ENCODE results near the gene NEK2. TPM values are rescaled to one million over a fixed set of nuclear protein-coding genes. Genes with fewer than 3 reads are reported as not detected.

NEK2 gene
- total RNA-seq, 1 experiment from 2014 or later: 47.5 TPM

DNA sequence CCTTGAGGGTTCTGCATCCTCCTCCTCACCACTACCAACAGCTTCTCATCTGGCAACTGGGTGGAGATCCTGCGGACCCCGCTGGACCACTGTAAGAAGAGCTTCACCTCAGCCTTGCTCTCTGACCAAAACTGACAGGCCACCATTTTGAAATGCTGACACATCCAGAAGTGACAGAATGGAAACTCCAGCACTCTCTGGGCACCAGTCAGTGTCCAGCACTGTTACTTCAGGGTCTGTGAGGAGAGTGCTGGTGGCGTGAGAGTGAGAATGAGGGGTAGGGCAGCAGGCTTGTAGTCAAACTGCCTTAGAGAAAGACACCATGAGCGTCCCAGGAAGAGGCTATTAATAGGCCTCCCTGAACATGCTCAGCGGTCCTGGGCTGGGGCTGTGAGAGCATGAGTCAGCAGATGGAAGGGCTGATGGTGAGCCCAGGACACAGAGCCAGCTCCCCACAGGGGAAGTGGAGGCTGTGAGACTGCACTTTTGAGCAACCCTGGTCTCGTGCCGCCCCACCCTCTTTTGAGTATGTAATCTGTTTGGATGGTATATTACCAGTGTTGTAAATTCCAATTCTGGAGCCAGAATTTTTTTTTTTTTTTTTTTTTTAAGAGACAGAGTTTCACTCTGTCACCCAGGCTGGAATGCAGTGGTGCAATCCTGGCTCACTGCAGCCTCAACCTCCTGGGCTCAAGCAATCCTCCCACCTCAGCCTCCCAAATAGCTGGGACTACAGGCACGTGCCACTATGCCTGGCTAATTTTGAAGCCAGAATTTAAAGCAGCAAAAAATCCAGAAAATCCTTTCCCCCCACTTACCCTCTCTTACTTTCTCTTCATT, 62.1 kb downstream of the NEK2 start:
- TF ChIP-seq EZH2phosphoT487 (IDR thresholded peaks at IDR 0.05; ENCODE audit: borderline replicate concordance, low read length) (no peak), EZH2 (IDR thresholded peaks at IDR 0.05; ENCODE audit: low read length, unreplicated experiment) (no peak)
- TF ChIP-seq, protein P1, sequence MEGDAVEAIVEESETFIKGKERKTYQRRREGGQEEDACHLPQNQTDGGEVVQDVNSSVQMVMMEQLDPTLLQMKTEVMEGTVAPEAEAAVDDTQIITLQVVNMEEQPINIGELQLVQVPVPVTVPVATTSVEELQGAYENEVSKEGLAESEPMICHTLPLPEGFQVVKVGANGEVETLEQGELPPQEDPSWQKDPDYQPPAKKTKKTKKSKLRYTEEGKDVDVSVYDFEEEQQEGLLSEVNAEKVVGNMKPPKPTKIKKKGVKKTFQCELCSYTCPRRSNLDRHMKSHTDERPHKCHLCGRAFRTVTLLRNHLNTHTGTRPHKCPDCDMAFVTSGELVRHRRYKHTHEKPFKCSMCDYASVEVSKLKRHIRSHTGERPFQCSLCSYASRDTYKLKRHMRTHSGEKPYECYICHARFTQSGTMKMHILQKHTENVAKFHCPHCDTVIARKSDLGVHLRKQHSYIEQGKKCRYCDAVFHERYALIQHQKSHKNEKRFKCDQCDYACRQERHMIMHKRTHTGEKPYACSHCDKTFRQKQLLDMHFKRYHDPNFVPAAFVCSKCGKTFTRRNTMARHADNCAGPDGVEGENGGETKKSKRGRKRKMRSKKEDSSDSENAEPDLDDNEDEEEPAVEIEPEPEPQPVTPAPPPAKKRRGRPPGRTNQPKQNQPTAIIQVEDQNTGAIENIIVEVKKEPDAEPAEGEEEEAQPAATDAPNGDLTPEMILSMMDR (conservative IDR thresholded peaks at IDR 0.05; ENCODE audit: low read depth, low read length): no peak
- Histone ChIP-seq H3K4me3 (ENCODE audit: low read length) (no peak overlapping the region), H3K4me2 (ENCODE audit: low read length) (no peak overlapping the region), H3K27me3 (ENCODE audit: low read length) (no peaks in the 10 kb centered on the region), H4K20me1 (ENCODE audit: low read length) (no peaks in the 10 kb centered on the region), H3K9me3 (ENCODE audit: low read length) (no peaks in the 10 kb centered on the region), H3K9ac (ENCODE audit: low read length) (no peak overlapping the region), H3K4me1 (ENCODE audit: insufficient read depth, low read length) (peaks cover 5% of the 10 kb centered on the region), H3K36me3 (ENCODE audit: low read depth, low read length) (no peaks in the 10 kb centered on the region), H3K79me2 (ENCODE audit: low read length) (no peaks in the 10 kb centered on the region), H3K9me2 (replicated peaks; ENCODE audit: low read length) (no peaks in the 10 kb centered on the region), H3K27ac (ENCODE audit: low read length) (no peak overlapping the region), H2AFZ (ENCODE audit: low read length) (peak overlapping the region; percentile 70), H3F3A (ENCODE audit: low read length, unreplicated experiment) (no peaks in the 10 kb centered on the region)
- intact Hi-C loops (cut with micrococcal nuclease): no loop called here
- no TSS peak for BruUV-seq (replicated peaks)
- peak; percentile 80 for ATAC-seq
- CTCF ChIA-PET: no interaction called here
- peak; percentile 39 for DNase-seq
- POLR2A ChIA-PET (ENCODE audit: unreplicated experiment): no interaction called here

DNA sequence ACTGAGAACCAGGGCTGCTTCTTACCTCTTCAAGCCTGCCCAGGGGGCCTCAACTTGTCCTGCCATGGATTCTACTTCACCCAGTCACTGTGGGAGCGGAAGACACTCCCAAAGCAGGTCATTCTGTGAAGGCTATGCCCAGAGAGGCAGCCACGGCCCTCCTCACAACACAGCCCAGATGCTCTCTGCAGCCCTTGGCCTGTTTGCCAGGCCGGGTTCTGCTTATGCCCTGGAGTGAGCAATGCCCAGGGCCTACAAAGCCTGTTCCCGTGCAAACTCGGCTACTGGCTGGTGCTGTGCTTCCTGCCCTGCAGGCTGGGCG, 62.7 kb downstream of the NEK2 start:
- Histone ChIP-seq H3K9me2 (replicated peaks; ENCODE audit: low read length) (no peaks in the 10 kb centered on the region), H3K27ac (ENCODE audit: low read length) (no peak overlapping the region), H4K20me1 (ENCODE audit: low read length) (no peaks in the 10 kb centered on the region), H3K4me1 (ENCODE audit: insufficient read depth, low read length) (peaks cover 5% of the 10 kb centered on the region), H3K9me3 (ENCODE audit: low read length) (no peaks in the 10 kb centered on the region), H3K36me3 (ENCODE audit: low read depth, low read length) (no peaks in the 10 kb centered on the region), H3K4me3 (ENCODE audit: low read length) (no peak overlapping the region), H3K79me2 (ENCODE audit: low read length) (no peaks in the 10 kb centered on the region), H3F3A (ENCODE audit: low read length, unreplicated experiment) (no peaks in the 10 kb centered on the region), H3K4me2 (ENCODE audit: low read length) (no peak overlapping the region), H3K27me3 (ENCODE audit: low read length) (no peaks in the 10 kb centered on the region), H2AFZ (ENCODE audit: low read length) (peak overlapping the region; percentile 70; the same call in 1 of the 2 replicates), H3K9ac (ENCODE audit: low read length) (no peak overlapping the region)
- no peak for TF ChIP-seq EZH2 (IDR thresholded peaks at IDR 0.05; ENCODE audit: low read length, unreplicated experiment)
- no peak for TF ChIP-seq EZH2phosphoT487 (IDR thresholded peaks at IDR 0.05; ENCODE audit: borderline replicate concordance, low read length)
- TF ChIP-seq, protein P1 (conservative IDR thresholded peaks at IDR 0.05; ENCODE audit: low read depth, low read length): no peak
- POLR2A ChIA-PET (ENCODE audit: unreplicated experiment): no interaction called here
- DNase-seq: no peak
- CTCF ChIA-PET: no interaction called here
- no TSS peak for BruUV-seq (replicated peaks)
- intact Hi-C loops (cut with micrococcal nuclease): no loop called here
- no peak for ATAC-seq

Other genes starting within 250 kb of the NEK2 start
- not detected in 2 replicates for gene RD3, start 183.5 kb downstream of the NEK2 start, total RNA-seq (2014; rRNA removed)
- 6.7 and 8.2 TPM in 2 replicates for gene SLC30A1, start 96.5 kb downstream of the NEK2 start, total RNA-seq (2014; rRNA removed)
- 39.8 and 41.7 TPM in 2 replicates for gene LPGAT1, start 155.1 kb upstream of the NEK2 start, total RNA-seq (2014; rRNA removed)

Measured in PC-3 (cell line).